Tongue (tissue), 2 donors: ENCODE measurements around the gene GRIN2A. TPM values are rescaled to one million over a fixed set of nuclear protein-coding genes. Genes with fewer than 3 reads are reported as not detected.

Experiments used
- DNase-seq: peaks from one replicate; pipeline ENCODE4 v3.0.0-alpha.2; 2015
- total RNA-seq: library from RNA; depleted of rRNA; stranded (reverse); fragments of >200 nt; gene quantifications from one replicate; pipeline ENCODE4 v1.2.3, GENCODE V29; 2014

The GRIN2A gene
- total RNA-seq, 1 donor from 2014 or later: 0.82 TPM

DNA sequence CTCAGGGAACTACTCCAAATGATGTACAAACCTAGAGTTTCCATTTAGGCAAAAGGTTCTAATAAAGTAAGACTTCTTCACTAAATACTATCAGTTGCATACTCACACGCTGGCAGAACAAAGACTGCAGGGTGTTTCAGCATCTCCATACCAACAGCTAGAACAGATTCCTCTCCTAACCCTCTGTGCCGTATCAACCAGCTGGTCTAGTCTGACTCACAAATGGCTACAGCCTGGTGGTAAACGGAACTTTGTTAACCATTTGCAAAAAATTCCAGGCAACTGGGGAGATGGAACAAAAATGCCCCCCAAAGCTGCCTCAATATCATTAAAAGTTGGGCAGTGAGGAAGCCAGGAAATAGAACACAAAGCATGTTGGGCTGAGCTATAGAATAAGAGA lies 217.1 kb downstream of the GRIN2A start:
- DNase-seq: no peak

DNA sequence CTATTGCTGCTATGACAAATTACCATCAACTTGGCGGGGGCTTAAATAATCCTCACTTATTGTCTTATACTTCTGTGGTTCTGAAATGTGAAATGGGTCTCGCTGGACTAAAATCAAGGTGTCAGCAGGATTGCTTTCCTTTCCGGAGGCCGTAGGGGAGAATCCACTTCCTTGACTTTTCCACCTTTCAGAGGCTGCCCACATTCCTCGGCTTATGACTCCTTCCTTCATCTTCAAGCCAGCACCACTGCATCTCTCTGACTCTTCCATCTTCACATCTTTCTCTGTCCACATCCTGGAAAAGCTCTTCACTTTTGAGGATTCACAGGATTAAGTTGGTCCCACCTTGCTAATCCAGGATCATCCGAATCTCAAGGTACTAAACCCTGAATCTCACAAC lies 217.8 kb downstream of the GRIN2A start:
- DNase-seq: no peak

DNA sequence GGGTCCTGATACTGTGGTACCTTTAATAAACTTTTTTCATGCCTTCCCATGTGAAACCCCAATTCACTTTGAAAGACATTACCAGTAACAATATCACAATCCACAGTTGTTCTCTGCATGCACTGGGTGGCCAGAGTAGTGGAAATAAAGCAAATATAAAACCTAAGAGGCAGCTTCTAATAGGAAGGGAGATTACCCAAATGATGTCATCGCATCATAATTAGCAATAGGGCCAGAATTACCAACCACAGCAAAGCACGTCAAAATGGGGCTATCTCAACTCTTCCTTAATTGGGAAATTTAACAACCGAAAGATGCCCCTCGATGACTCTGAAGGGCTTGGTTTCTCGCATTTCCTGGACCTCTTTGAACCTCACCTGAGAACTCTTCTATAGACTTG lies 224.8 kb downstream of the GRIN2A start:
- no peak for DNase-seq

DNA sequence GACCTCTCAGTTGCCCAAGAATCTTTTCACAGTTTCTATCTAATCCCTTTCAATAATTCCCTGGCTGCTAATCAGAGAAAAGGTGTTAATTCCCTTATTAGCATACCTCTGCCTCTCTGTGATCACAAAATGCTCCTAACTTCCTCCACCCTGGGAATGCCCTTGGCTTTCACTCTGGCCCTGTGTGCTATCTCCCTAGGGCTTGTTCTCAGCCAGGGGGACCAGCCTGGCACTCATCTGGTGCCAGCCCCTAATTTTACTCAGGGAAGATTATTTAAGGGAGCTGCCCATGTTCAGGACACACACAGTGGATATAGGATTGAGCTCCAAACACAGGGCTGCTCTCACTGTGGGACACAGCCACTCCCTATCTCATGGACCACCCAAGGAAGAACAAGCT lies 225.2 kb downstream of the GRIN2A start:
- no peak for DNase-seq

DNA sequence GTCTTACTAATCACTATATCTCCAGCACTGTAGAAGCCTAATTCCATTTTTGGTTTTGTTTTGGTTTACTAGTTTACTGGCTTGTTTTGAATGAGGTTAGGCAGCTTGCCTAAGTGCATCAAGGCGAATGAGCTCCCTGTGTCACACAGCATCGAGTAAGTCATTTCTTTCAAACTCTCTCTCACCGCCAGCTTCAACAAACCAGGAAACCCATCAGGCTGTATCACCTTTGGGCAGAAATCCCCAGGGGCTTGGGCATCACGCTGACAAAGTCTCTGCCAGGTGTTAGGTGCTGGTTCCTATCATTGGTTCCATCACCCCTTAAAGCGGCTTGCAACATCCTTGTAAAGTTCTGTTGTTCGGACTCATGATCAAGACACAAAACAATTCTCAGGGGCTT lies 226.6 kb downstream of the GRIN2A start:
- no peak for DNase-seq

DNA sequence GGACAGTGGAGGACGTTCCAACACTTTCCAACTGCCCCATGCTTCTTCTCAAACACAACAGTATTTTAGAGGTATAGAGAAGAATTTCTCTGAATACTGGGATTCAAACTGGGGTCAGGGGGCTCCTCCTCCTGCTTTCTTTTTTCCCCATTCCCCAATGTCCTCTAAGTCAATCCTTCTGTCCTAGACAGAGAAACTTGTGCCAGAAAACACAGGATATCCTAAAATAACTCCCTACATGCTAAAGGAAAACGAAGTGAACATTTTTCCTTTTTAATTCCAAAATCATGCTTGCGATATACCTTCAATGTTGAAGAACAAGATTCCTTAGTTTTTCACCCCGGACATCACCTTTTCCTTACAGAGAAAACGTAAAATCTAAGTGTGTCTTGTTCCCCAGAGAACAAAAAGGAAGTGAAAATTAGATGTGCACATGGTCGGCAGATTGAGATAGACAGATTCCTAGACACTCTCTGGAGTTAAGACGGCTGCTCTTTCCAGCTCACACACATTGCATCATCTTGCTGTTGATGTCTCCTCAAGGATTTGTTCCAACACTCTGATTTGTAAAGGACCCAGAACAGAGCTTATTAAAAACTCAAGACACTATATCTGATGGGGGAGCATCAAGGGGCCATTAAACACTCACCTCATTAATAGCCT lies 228.2 kb downstream of the GRIN2A start:
- DNase-seq: peak; percentile 37

GRCh38 chr16:9950658-9951057 lies 231.6 kb downstream of the GRIN2A start:
- DNase-seq: no peak

GRCh38 chr16:9949396-9949795 lies 232.8 kb downstream of the GRIN2A start:
- DNase-seq: no peak

- DNase-seq: no peak
These were observed 233.3 kb downstream of the GRIN2A start for GRCh38 chr16:9948933-9949332.

DNA sequence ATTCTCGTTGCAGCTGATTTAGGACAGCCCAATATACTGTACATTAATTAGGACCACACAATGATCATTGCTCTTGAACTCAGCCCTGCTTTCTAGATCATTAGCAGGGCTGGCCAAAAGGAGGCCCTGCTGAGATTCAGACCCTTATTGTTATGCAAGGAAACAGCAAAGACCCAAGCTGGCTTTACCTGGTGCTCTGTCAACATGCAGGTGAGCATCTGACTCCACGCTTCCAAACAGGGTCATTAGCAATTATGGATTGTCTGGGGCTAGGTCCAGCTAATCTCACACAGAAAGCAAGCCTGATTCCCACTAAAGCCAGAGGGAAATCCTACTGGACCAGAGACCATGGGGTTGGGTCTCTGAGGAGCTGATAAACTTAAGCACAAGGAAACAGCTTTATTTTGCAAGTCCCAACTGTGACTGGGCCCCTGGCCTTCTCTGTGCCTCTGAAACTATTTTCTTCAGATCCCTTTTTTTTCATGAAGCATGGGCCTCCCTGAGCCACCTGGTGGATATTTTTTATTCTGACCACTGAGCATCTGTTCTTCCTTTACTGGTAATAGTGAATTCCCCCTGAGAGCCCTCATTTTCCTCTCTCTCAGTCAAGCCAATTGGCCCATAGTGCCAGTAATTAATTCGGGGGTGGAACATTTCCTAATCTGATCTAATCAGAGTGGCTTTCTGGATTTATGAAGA lies 236.1 kb downstream of the GRIN2A start:
- peak; percentile 18 for DNase-seq

GRCh38 chr16:9943121-9943520 lies 239.1 kb downstream of the GRIN2A start:
- DNase-seq: no peak

DNA sequence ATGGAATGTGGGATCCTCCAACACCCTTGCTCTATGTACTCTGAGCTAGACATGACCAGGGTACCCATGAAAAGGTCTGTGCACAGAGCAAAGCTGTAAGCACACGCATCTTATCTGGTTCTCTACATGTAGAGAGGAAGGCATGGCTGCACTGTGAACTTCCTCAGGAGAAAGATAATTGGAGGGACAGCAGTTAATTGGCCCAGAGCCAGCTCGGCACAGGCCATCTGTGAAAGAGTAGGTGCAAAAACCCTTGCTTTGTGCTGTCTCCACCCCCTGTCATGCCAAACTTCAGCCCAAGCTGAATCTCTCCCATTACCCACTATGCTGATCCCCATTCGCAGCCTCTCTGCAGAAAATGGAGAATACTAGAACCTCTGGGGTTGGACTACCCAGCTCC lies 241.0 kb downstream of the GRIN2A start:
- DNase-seq: no peak

GRCh38 chr16:9934723-9935508 lies 247.3 kb downstream of the GRIN2A start:
- no peak for DNase-seq

DNA sequence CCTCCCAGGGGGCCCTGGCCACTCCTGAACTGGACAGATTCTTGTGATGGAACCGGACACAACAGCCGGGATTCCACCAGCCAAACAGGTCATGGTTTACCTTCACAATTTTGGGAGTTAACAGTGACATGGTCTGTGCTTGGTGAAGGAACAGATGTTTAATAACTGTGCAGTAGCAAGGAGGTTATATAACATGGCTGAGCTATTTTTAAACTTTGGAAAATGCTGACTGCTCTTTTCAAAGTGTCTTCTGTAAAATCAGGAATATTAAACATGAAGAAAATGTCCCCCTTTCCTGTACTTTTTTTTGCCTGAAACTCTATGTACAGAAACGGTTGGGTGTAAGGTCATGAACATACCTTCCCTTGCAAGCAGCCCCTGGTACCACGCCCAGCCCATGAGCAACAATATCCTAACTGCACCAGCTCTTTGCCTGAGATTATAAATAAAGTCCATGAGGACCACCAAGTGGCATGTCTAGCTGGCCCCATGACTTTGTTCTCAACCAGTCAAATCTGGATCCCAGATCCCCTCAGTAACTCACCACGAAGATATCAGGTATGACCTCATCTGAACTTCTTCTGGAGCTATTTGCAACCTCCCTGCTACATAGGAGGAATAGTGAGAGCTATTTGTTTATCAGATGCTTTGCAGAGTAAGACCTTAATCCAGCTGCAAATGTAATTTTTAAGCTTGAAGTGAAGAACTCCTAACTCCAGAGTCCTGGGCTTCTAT lies 249.1 kb downstream of the GRIN2A start:
- DNase-seq: no peak

DNA sequence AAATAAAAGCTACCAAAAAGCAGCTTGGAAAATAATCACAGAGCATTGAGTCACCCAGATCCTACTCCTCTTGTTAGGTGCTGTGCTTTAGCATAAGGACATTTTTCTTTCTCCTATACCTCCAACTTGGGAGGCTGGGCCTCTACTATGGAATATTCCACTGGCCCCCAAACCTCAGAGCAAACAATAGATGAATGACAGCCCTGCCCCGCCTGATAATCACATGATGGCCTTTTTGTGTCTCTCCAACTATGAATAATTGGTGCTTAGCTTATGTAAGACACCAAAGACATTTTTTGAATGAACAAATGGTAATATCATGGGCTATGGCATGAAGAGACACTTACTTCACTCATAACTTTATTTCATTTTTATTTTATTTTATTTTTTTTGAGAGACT lies 250.2 kb downstream of the GRIN2A start:
- no peak for DNase-seq

- no peak for DNase-seq
These were observed 252.4 kb downstream of the GRIN2A start for GRCh38 chr16:9929836-9930235.

- no peak for DNase-seq
These were observed 252.9 kb downstream of the GRIN2A start for GRCh38 chr16:9929313-9929712.

DNA sequence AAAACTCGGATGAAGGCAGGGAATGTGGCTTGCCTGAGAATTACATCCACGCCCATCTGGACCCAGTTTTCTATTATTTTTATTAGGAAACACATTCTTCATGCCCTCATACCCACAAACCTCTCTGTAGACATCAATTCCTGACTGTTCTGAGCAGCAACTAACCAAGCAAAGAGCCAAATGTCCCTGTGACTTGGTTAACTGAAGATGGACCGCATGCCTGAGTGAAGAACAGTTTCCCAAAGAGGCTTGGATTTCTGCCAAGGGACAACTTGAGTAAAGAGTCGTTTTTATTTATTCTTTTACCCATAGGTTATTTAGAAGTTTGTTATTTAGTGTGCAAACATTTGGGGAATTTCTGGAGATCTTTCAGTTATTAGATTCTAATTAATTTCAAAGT lies 259.8 kb downstream of the GRIN2A start:
- DNase-seq: no peak

GRCh38 chr16:9921997-9922396 lies 260.2 kb downstream of the GRIN2A start:
- DNase-seq: no peak

DNA sequence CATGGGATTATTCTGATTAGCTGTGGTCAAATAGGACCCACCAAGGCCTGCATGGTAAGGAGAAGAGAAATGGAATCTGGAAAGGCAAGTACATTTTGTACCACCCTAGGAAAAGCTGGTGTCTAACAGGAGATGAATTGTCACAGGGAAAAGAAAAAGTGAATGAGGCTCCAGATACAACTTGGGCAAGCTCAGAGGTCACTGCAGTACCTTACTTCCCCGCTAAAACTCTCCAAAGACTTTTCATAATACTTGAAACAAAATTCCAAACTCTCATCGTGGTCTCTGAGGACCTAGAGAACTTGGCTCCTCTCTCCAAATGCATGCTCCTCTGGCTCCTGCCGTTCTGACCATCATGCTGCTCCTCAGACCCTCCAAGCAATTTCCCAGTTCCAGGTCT lies 262.8 kb downstream of the GRIN2A start:
- DNase-seq: no peak

DNA sequence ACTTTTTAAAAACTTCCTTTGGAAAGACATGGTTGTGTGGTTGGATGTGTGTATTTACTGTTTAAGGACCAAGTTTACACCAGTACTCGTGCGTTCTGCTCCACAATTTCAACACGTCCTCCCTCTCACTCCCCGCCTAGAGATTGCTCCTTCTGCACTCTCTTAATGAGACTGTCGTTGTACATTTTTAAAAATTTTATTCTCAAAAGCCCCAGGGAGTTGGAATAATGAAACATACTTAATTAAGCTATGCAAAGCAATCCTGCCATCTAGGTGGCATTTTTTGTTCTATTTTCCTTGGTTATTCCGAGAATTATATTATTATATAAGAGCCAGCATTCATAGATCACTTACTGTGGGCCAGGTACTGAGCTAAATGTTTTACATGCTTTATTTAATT lies 264.5 kb downstream of the GRIN2A start:
- no peak for DNase-seq

DNA sequence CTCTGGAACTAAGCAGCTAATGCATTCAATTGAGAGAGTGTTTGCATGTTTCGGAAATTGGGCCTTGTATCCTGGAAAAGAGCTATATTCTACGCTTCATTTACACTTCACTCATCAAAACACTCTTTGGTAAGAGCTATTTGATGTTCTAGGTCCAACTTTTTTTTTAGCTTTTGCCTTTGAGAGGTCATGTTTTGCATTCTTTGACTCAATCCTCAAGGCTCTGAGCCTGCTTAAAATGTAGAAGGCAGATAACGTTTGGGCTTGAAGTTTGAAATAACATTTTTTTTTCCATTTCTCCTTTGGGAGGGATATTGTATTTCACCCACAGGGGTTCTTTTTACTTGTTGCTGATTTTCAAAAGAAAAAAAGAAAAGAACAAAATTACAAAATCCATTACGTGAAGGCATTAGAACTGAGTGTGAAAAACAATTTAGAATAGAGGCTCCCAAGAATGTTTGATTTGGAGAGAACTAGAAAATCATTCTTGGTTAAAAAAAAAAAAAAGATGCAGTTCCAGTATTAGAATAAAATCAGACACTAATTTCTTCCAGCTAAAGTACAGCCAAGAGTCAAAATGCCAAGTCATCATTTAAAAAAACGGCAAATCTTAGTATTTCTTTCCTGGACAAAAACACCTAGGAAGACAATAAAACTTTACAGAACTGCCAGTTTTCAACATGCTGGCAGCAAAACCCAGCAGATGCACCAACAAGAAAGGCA lies 268.5 kb downstream of the GRIN2A start:
- no peak for DNase-seq
